HepG2 (cell line): ENCODE data around the gene UBE2H. TPM values are rescaled to one million over a fixed set of nuclear protein-coding genes. Genes with fewer than 3 reads are reported as not detected.

ENCODE experiments used
- ATAC-seq: fragments of 200-7000 bp; cut with Tn5 transposase; 3 replicates; pipeline ENCODE4 v1.9.1; 2020; ENCODE audit warnings: mild to moderate bottlenecking, moderate library complexity
- BruUV-seq: library from RNA; stranded (reverse); fragments of 400-500 nt; replicated peaks from 2 replicates; lab custom pipeline; 2021; lab: Mats Ljungman, UMichigan
- CTCF ChIA-PET: fragments of 300-600 bp; formaldehyde crosslinking; extraction: SDS; loops from one replicate; lab custom pipeline; 2021; ENCODE audit warnings: low total read pairs, inconsistent platforms, low intra/inter-chr PET ratio; lab: Yijun Ruan, JAX
- POLR2A ChIA-PET: fragments of 350-600 bp; sonication (Branson Sonifier 250); formaldehyde crosslinking; loops from one replicate; lab custom pipeline; 2020; ENCODE audit warnings: antibody characterized with exemption, inconsistent platforms; lab: Yijun Ruan, JAX
- DNase-seq: peaks from one replicate; pipeline ENCODE4 v3.0.0-alpha.2; 2015; ENCODE audit warnings: low spot score
- FAIRE-seq: peaks from 3 replicates; lab custom pipeline; 2011; peaks lifted over from hg19 to GRCh38; lab: Jason Lieb, UNC
- H2AFZ ChIP-seq: one replicate; pipeline ENCODE4 v1.6.1; 2011; ENCODE audit warnings: low read length, inconsistent platforms
- H3K27ac ChIP-seq: fragments of 300-600 bp; 3 replicates; pipeline ENCODE4 v1.8.0; 2011; ENCODE audit warnings: mixed run types, mild to moderate bottlenecking, mixed read lengths, low read length, inconsistent platforms; ENCODE audit not compliant: insufficient read depth; ENCODE audit errors: extremely low read length
- H3K27me3 ChIP-seq, 2 experiments: fragments of 200-600 bp in 1 of 2; 2 replicates in 1 of 2; 3 replicates in 1 of 2; pipeline versions ENCODE4 v1.6.0 to v1.8.0; 2011; ENCODE audit warnings: low read length in 2 of 2, mild to moderate bottlenecking in 2 of 2, moderate library complexity in 2 of 2, inconsistent platforms in 1 of 2; ENCODE audit not compliant: insufficient read depth in 2 of 2, control insufficient read depth in 1 of 2
- H3K36me3 ChIP-seq, 2 experiments: fragments of 200-600 bp in 1 of 2; replicated peaks in 1 of 2; 2 replicates in 1 of 2; 3 replicates in 1 of 2; pipeline versions ENCODE4 v1.5.1 to v1.8.0; 2011; ENCODE audit warnings: low read length in 2 of 2, inconsistent platforms in 1 of 2; ENCODE audit not compliant: insufficient read depth in 2 of 2, control insufficient read depth in 1 of 2
- H3K4me1 ChIP-seq: 2 replicates; pipeline ENCODE4 v1.5.1; 2012; ENCODE audit warnings: low read length, inconsistent platforms; ENCODE audit not compliant: insufficient read depth
- H3K4me2 ChIP-seq: 2 replicates; pipeline ENCODE4 v1.6.0; 2011; ENCODE audit warnings: low read depth, low read length, inconsistent platforms
- H3K4me3 ChIP-seq, 3 experiments: fragments of 200-600 bp in 1 of 3; sonication (generic), shearing (Covaris generic) in 1 of 3; replicated peaks in 1 of 3; 2 replicates each; pipeline ENCODE4 v1.5.1; 2011 to 2016; ENCODE audit warnings: low read length in 3 of 3, inconsistent platforms in 2 of 3, low read depth in 2 of 3, mild to moderate bottlenecking in 2 of 3, control low read depth in 1 of 3, mixed read lengths in 1 of 3; ENCODE audit not compliant: insufficient read depth in 1 of 3
- H3K79me2 ChIP-seq: one replicate; pipeline ENCODE4 v1.6.1; 2011; ENCODE audit warnings: low read length, inconsistent platforms; ENCODE audit not compliant: insufficient read depth
- H3K9ac ChIP-seq: 2 replicates; pipeline ENCODE4 v1.6.0; 2011; ENCODE audit warnings: mild to moderate bottlenecking, low read depth, low read length, inconsistent platforms; ENCODE audit not compliant: insufficient read depth
- H3K9me3 ChIP-seq: 2 replicates; pipeline ENCODE4 v1.5.1; 2012; ENCODE audit warnings: mild to moderate bottlenecking, low read length
- H4K20me1 ChIP-seq: 2 replicates; pipeline ENCODE4 v1.6.0; 2011; ENCODE audit warnings: inconsistent platforms, mild to moderate bottlenecking, low read length, moderate library complexity; ENCODE audit not compliant: insufficient read depth
- EZH2 ChIP-seq: conservative IDR thresholded peaks from 2 replicates; pipeline ENCODE4 v1.6.1; 2012; ENCODE audit warnings: mild to moderate bottlenecking, low read depth, low read length, moderate library complexity
- IRF9 ChIP-seq: sonication (generic); formaldehyde crosslinking; IDR thresholded peaks from 2 replicates; pipeline ENCODE4 v1.8.0; 2022; ENCODE audit warnings: missing genetic modification reagents, mild to moderate bottlenecking, borderline replicate concordance
- MTF2 ChIP-seq: sonication (generic); formaldehyde crosslinking; IDR thresholded peaks from 2 replicates; pipeline ENCODE4 v1.5.0; 2020; ENCODE audit warnings: missing genetic modification reagents, borderline replicate concordance
- MXD4 ChIP-seq: IDR thresholded peaks from 2 replicates; pipeline ENCODE4 v1.6.1; 2016; ENCODE audit warnings: mild to moderate bottlenecking, missing biosample characterization, missing genetic modification reagents
- PATZ1 ChIP-seq: sonication (generic); formaldehyde crosslinking; IDR thresholded peaks from 2 replicates; pipeline ENCODE4 v1.4.0; 2020; ENCODE audit warnings: missing genetic modification reagents
- PAX8 ChIP-seq: sonication (generic); formaldehyde crosslinking; IDR thresholded peaks from 2 replicates; pipeline ENCODE4 v1.8.0; 2022; ENCODE audit warnings: mild to moderate bottlenecking, missing genetic modification reagents, borderline replicate concordance
- RNF219 ChIP-seq: sonication (generic); formaldehyde crosslinking; IDR thresholded peaks from 2 replicates; pipeline ENCODE4 v1.5.0; 2020; ENCODE audit warnings: mild to moderate bottlenecking, missing genetic modification reagents
- SP140L ChIP-seq: sonication (generic); formaldehyde crosslinking; IDR thresholded peaks from 2 replicates; pipeline ENCODE4 v1.4.0; 2020; ENCODE audit warnings: missing genetic modification reagents, borderline replicate concordance
- ZNF17 ChIP-seq: sonication (generic); formaldehyde crosslinking; IDR thresholded peaks from 2 replicates; pipeline ENCODE4 v1.5.0; 2020; ENCODE audit warnings: mild to moderate bottlenecking, missing genetic modification reagents
- ZNF280B ChIP-seq: sonication (generic); formaldehyde crosslinking; IDR thresholded peaks from 2 replicates; pipeline ENCODE4 v1.5.0; 2020; ENCODE audit warnings: missing genetic modification reagents, mild to moderate bottlenecking, borderline replicate concordance
- ZNF354B ChIP-seq: sonication (generic); formaldehyde crosslinking; IDR thresholded peaks from 2 replicates; pipeline ENCODE4 v1.8.0; 2022; ENCODE audit warnings: mild to moderate bottlenecking, missing genetic modification reagents
- ZNF382 ChIP-seq: sonication (generic); formaldehyde crosslinking; IDR thresholded peaks from 2 replicates; pipeline ENCODE4 v1.5.0; 2020; ENCODE audit warnings: missing genetic modification reagents, mild to moderate bottlenecking, borderline replicate concordance
- ZNF777 ChIP-seq: sonication (generic); formaldehyde crosslinking; IDR thresholded peaks from 2 replicates; pipeline ENCODE4 v1.4.0; 2020; ENCODE audit warnings: missing genetic modification reagents
- WGBS: methylation state at CpG from one replicate; pipeline ENCODE4 v1.1.6; 2017; ENCODE audit warnings: low lambda C conversion rate; 5-methylcytosine and 5-hydroxymethylcytosine counted together
- in situ Hi-C: cut with HindIII; loops from 2 replicates; pipeline ENCODE4 v1.10.0; 2017; ENCODE audit warnings: low pct_unique_long_range_greater_than_20kb; ENCODE audit not compliant: extremely low pct_ligation_motif_present
- intact Hi-C: fragments of 100-400 bp; cut with micrococcal nuclease; formaldehyde crosslinking; loops from one replicate; pipeline ENCODE4 v1.10.0; 2022; ENCODE audit not compliant: unreplicated experiment
- polyA plus RNA-seq, 8 experiments: library from polyadenylated mRNA; depleted of rRNA in 3 of 8; stranded (reverse) in 7 of 8; unstranded in 1 of 8; fragments of >200 nt; fragmentation: Illumina TruSeq in 4 of 8; extraction: Trizol in 4 of 8; gene quantifications; 2 replicates each; pipeline versions ENCODE4 v1.2.1 to v1.2.3, GENCODE V29; 2011 to 2016; ENCODE audit warnings: low read depth in 4 of 8, missing spikeins in 1 of 8, mixed read lengths in 1 of 8; ENCODE audit not compliant: insufficient read depth in 1 of 8
- total RNA-seq, 5 experiments: library from RNA; depleted of rRNA; stranded (reverse); fragments of >200 nt; fragmentation: Illumina TruSeq; extraction: Trizol; gene quantifications; 2 replicates each; pipeline ENCODE4 v1.2.3, GENCODE V29; 2016; ENCODE audit warnings: low read depth in 1 of 5

Gene UBE2H
- total and polyA plus RNA-seq, 2 of the 13 experiments (the other 11 are each of a cell fraction or from before 2014, with no cell fraction given) = 15.5 to 40.1 TPM

- ChIA-PET POLR2A (interaction anchor here (1.6 kb wide), 1 partner anchor 43 kb away, joined by 3 read pairs; no protein-coding TSS in a partner anchor), CTCF (no interaction called here)
- DNase-seq (no peak), FAIRE-seq (no peak), ATAC-seq (no peak)
- peaks cover 12 to 54% of the 10 kb centered on the region in 2 experiments for H3K27me3 ChIP-seq
- in situ Hi-C loops = no loop called here
- no peak overlapping the region for H2AFZ ChIP-seq
- H3K4me2 ChIP-seq = peak overlapping the region; percentile 91
- TF ChIP-seq PATZ1 (CRISPR knock-in tag) (peak; percentile 29; the same call in 1 of the 2 replicates), IRF9 (CRISPR knock-in tag) (no peak), PAX8 (CRISPR knock-in tag) (no peak), ZNF382 (CRISPR knock-in tag) (no peak), EZH2 (0 out of 2 replicates have a peak, but pooled peaks have one; percentile 7), ZNF17 (no peak), SP140L (CRISPR knock-in tag) (no peak), ZNF777 (CRISPR knock-in tag) (peak; percentile 73), MTF2 (CRISPR knock-in tag) (peak; percentile 14; the same call in 1 of the 2 replicates), MXD4 (CRISPR knock-in tag) (no peak), RNF219 (CRISPR knock-in tag) (no peak), ZNF280B (CRISPR knock-in tag) (no peak), ZNF354B (no peak)
- 21% methylated on average over 46 of the region's 73 CpGs for WGBS
- H4K20me1 ChIP-seq = peaks cover 8% of the 10 kb centered on the region; the same call in 1 of the 2 replicates
- no peaks in the 10 kb centered on the region for H3K79me2 ChIP-seq
- no peaks in the 10 kb centered on the region for H3K36me3 ChIP-seq
- H3K4me3 ChIP-seq = peak overlapping the region; percentile 1 to 82 (median 75); a peak in 3 of 6 replicates
- H3K4me1 ChIP-seq = peaks cover 24% of the 10 kb centered on the region
- H3K9ac ChIP-seq = no peak overlapping the region
- H3K9me3 ChIP-seq = no peaks in the 10 kb centered on the region
- H3K27ac ChIP-seq = no peak overlapping the region
- intact Hi-C loops = loop anchor here (2.0 kb wide), 1 partner anchor 43 kb away; no protein-coding TSS in a partner anchor
- no TSS peak for BruUV-seq
Measured at GRCh38 chr7:129781928-129782817, 170.6 kb downstream of the UBE2H start.
